RWPE1 (cell line): ENCODE measurements around the gene KCNMA1.

Experiments
- CTCF ChIA-PET: fragments of 350-600 bp; sonication (Branson Sonifier 250); formaldehyde crosslinking; extraction: SDS; loops from one replicate; lab custom pipeline; 2021; lab: Yijun Ruan, JAX
- POLR2A ChIA-PET: fragments of 400-600 bp; formaldehyde crosslinking; extraction: SDS; loops from one replicate; lab custom pipeline; 2020; ENCODE audit warnings: antibody characterized with exemption; ENCODE audit not compliant: low non-redundant PET; lab: Yijun Ruan, JAX
- DNase-seq: peaks from one replicate; pipeline ENCODE4 v3.0.0; 2012; ENCODE audit warnings: low spot score
- H3K27ac ChIP-seq: fragments of 450-650 bp; 2 replicates; pipeline ENCODE4 v1.5.1; 2017
- CTCF ChIP-seq: fragments of 450-650 bp; conservative IDR thresholded peaks from 2 replicates; pipeline ENCODE4 v1.5.1; 2017; ENCODE audit warnings: low read depth, mild to moderate bottlenecking

KCNMA1 gene

GRCh38 chr10:77467422-77467963 is 170.1 kb downstream of the KCNMA1 start:
- no peak for DNase-seq
- ChIA-PET CTCF (no interaction called here), POLR2A (no interaction called here)
- TF ChIP-seq CTCF = no peak
- no peak overlapping the region for H3K27ac ChIP-seq

GRCh38 chr10:77463967-77464745 is 173.5 kb downstream of the KCNMA1 start:
- ChIA-PET CTCF (no interaction called here), POLR2A (no interaction called here)
- no peak overlapping the region for H3K27ac ChIP-seq
- TF ChIP-seq CTCF = no peak
- no peak for DNase-seq

- H3K27ac ChIP-seq = no peak overlapping the region
- ChIA-PET POLR2A (no interaction called here), CTCF (no interaction called here)
- no peak for TF ChIP-seq CTCF
- no peak for DNase-seq
These were observed 174.1 kb downstream of the KCNMA1 start for GRCh38 chr10:77463499-77463898.

DNA sequence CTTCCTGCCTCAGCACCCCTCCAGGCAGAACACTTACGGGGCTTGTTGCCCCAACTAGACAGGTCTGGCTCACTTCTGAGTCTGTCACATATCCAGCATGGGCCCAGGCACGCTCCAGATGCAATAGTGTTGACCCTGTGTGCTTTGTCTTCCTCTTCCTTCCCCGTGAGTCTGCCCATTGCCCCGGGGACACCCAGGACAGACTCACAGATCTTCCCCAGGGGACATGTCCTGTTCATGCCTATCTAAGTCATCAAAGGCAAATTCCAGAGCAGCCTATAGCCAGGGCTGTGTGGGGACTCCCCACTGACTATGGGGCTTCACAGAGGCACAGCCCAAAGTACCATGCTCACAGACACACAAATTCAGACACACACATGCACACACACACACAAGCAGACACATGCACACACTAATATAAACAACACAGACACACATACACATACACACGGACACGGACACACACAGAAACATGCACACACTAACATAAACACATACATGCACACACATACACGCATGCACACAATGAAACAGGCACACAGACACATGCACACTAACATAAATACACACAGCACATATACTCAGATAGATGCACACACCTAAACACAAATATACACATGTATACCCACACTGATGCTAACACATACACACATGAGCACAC is 175.8 kb downstream of the KCNMA1 start:
- H3K27ac ChIP-seq = peak overlapping the region; percentile 53
- DNase-seq = no peak
- ChIA-PET CTCF (no interaction called here), POLR2A (no interaction called here)
- TF ChIP-seq CTCF = no peak

- H3K27ac ChIP-seq = no peak overlapping the region
- DNase-seq = no peak
- ChIA-PET CTCF (no interaction called here), POLR2A (no interaction called here)
- TF ChIP-seq CTCF = no peak
These were observed 177.7 kb downstream of the KCNMA1 start for GRCh38 chr10:77459905-77460304.

- POLR2A ChIA-PET = no interaction called here
- TF ChIP-seq CTCF = no peak
- no peak for DNase-seq
- CTCF ChIA-PET = no interaction called here
- no peak overlapping the region for H3K27ac ChIP-seq
These were observed 178.5 kb downstream of the KCNMA1 start for GRCh38 chr10:77458986-77459590.
